ENCODE data around the gene GPR162.

GPR162 gene

DNA sequence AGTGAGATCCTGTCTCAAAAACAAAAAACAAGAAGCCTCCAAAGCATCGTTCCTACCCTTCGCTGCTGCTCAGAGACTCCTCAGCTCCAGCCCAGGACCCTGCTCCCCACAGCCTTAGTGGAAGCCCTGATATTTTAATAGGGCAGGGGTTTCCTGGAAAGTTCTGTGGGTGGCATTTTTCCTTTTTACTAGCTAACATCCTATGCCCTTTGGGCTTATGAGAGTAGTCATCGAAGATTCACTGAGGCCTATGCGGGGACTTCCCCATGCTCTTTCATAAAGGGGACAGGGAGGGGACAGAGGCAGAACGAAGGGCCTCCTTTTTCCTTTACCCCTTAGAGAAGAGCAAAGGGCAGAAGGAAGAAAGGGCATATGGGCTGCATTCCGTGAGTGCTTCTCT lies 41.0 kb upstream of the GPR162 start:
- DNase-seq (ENCODE audit: low read depth): no peak
- TF ChIP-seq, protein P1, sequence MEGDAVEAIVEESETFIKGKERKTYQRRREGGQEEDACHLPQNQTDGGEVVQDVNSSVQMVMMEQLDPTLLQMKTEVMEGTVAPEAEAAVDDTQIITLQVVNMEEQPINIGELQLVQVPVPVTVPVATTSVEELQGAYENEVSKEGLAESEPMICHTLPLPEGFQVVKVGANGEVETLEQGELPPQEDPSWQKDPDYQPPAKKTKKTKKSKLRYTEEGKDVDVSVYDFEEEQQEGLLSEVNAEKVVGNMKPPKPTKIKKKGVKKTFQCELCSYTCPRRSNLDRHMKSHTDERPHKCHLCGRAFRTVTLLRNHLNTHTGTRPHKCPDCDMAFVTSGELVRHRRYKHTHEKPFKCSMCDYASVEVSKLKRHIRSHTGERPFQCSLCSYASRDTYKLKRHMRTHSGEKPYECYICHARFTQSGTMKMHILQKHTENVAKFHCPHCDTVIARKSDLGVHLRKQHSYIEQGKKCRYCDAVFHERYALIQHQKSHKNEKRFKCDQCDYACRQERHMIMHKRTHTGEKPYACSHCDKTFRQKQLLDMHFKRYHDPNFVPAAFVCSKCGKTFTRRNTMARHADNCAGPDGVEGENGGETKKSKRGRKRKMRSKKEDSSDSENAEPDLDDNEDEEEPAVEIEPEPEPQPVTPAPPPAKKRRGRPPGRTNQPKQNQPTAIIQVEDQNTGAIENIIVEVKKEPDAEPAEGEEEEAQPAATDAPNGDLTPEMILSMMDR (conservative IDR thresholded peaks at IDR 0.05; ENCODE audit: control insufficient read depth, insufficient read depth, low read depth, low read length): no peak

DNA sequence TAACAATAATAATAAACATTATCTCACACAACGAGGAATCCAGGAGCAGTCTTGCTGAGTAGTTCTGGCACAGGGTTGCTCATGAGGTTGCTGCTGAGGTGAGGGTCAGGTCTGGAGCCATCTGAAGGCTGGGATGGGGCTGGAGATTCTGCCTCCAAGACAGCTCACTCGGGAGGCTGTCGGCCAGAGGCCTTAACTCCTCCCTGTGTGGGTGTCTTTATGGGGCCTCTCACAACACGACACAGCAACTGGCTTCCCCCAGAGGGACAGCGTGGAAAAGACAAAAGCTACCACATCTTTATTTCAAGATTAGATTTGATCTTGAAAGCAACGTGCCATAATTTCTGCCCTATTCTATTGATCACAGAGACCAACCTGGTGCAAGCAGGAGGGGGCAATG lies 39.5 kb upstream of the GPR162 start:
- TF ChIP-seq, protein P1 (conservative IDR thresholded peaks at IDR 0.05; ENCODE audit: control insufficient read depth, insufficient read depth, low read depth, low read length): no peak
- H3K4me3 ChIP-seq (ENCODE audit: control insufficient read depth, low read depth, low read length): no peak overlapping the region
- DNase-seq (ENCODE audit: low read depth): no peak

More for the DNA sequence above, 41.0 kb upstream of the GPR162 start:
- no peak overlapping the region for H3K4me3 ChIP-seq (ENCODE audit: control insufficient read depth, low read depth, low read length)

DNA sequence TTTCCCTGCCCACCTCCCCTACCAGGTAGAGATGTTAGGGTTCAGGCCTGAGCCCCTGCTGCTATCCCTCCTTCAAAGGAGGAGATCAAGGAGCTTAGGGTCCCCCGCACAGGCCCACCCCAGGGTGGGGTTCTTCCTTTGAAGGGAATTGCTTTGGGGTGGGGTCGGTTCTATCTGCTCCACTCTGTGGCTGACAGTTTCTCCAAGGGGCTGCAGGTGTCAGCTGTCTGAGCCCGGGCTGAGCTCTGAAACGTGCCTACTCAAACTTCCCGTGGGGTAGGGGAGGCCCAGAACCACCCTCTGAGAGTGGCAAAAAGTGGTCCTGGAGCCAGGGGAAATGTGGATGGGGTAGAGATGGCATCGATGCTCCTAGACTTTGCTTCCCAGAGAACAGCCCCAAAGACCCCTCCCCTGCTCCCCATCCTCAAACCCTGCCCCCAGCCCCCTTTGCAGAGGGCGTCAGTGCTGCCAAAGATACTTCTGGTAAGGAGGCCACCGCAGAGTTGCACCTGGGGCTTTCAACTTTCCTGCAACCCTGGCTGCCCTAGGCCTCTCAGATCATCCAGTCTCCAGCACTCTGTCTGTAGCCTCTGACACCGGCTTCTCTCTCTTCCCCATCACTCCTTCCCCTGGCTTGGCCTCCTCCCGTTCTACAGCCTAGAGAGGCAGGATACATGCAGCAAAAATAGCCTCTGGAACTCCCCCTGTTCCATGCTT lies 38.6 kb upstream of the GPR162 start:
- no peak overlapping the region for H3K4me3 ChIP-seq (ENCODE audit: control insufficient read depth, low read depth, low read length)
- no peak for DNase-seq (ENCODE audit: low read depth)
- TF ChIP-seq, protein P1 (conservative IDR thresholded peaks at IDR 0.05; ENCODE audit: control insufficient read depth, insufficient read depth, low read depth, low read length): no peak

DNA sequence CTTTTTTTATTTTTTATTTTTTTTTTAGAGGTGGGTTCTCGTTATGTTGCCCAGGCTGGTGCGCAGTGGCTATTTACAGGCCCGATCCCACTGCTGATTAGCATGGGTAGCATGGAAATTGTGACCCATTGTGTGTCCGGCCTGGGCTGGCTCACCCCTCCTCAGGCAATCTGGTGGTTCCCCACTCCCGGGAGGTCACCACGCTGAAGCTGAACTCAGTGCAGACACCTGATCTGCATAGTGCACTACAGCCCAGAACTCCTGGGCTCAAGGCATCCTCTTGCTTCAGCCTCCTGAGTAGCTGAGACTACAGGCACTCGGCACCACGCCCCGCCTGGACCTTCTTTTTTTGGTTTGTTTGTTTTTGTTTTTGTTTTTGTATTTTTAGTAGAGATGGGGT lies 37.8 kb upstream of the GPR162 start:
- TF ChIP-seq, protein P1 (conservative IDR thresholded peaks at IDR 0.05; ENCODE audit: control insufficient read depth, insufficient read depth, low read depth, low read length): no peak
- DNase-seq (ENCODE audit: low read depth): no peak
- H3K4me3 ChIP-seq (ENCODE audit: control insufficient read depth, low read depth, low read length): no peak overlapping the region

DNA sequence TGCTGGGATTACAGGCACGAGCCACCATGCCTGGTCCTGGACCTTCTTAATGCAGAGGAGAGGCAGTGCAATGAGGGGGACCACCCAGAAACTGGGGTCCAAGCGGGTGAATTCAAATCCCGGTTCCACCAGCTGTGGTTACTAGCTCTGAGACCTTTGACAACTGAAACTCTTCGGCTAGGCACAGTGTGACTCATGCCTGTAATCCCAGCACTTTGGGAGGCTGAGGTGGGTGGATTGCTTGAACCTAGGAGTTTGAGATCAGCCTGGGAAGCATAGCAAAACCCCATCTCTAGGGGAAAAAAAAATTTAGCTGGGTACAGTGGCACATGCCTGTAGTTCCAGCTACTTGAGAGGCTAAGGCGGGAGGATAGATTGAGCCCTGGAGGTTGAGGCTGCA lies 37.3 kb upstream of the GPR162 start:
- H3K4me3 ChIP-seq (ENCODE audit: control insufficient read depth, low read depth, low read length): no peak overlapping the region

DNA sequence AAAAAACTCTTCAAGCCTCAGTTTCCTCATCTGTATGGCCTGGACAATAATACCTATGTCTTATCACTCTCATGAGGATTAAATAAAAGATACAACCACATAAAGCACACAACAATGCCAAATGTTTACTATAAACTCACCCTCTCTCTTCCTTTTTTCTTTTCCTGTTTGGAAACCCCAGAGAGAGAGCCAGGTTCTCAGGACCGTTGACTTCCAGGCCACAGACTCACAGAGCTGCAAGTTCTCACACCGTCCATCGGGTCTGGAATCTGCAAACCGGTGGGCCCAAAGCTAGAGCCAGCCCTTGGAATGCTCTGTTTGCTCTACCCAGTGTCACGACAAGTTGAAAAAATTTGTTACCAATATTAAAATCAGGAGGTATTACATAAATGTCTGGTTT lies 36.9 kb upstream of the GPR162 start:
- DNase-seq (ENCODE audit: low read depth): no peak
- TF ChIP-seq, protein P1 (conservative IDR thresholded peaks at IDR 0.05; ENCODE audit: control insufficient read depth, insufficient read depth, low read depth, low read length): no peak
- no peak overlapping the region for H3K4me3 ChIP-seq (ENCODE audit: control insufficient read depth, low read depth, low read length)

More for the DNA sequence above, 37.3 kb upstream of the GPR162 start:
- TF ChIP-seq, protein P1 (conservative IDR thresholded peaks at IDR 0.05; ENCODE audit: control insufficient read depth, insufficient read depth, low read depth, low read length): no peak
- no peak for DNase-seq (ENCODE audit: low read depth)

All from fibroblast of mammary gland (primary cell).